ENCODE measurements around the gene TBCB.

TBCB gene

GRCh38 chr19:36106991-36107390, 8.3 kb upstream of the TBCB start:
- peaks cover 3% of the 10 kb centered on the region for H3K36me3 Mint-ChIP-seq (ENCODE audit: insufficient read depth)

GRCh38 chr19:36108684-36109083, 6.6 kb upstream of the TBCB start:
- Mint-ChIP-seq H3K9me3 (no peaks in the 10 kb centered on the region), H3K4me1 (peaks cover 11% of the 10 kb centered on the region), H3K36me3 (ENCODE audit: insufficient read depth) (peaks cover 9% of the 10 kb centered on the region), H3K27ac (ENCODE audit: low read depth) (no peak overlapping the region), H3K27me3 (no peaks in the 10 kb centered on the region), H3K4me3 (no peak overlapping the region)
- ATAC-seq (replicated peaks; ENCODE audit: extremely low read depth, poor library complexity, severe bottlenecking) (no peak), DNase-seq (ENCODE audit: low spot score in 2 of 2) (no peak)

More at GRCh38 chr19:36106991-36107390, 8.3 kb upstream of the TBCB start:
- DNase-seq (ENCODE audit: low spot score in 2 of 2) = no peak
- no peaks in the 10 kb centered on the region for H3K27me3 Mint-ChIP-seq
- H3K4me1 Mint-ChIP-seq = no peaks in the 10 kb centered on the region
- no peak overlapping the region for H3K27ac Mint-ChIP-seq (ENCODE audit: low read depth)
- ATAC-seq (replicated peaks; ENCODE audit: extremely low read depth, poor library complexity, severe bottlenecking) = no peak
- H3K9me3 Mint-ChIP-seq = no peaks in the 10 kb centered on the region
- no peak overlapping the region for H3K4me3 Mint-ChIP-seq

GRCh38 chr19:36110487-36111199, 4.6 kb upstream of the TBCB start, which contains the start of gene OVOL3:
TSS of gene OVOL3 (plus strand) at chr19:36111143. CDS start at chr19:36111203, 60 bp downstream.
- H3K4me1 Mint-ChIP-seq = peaks cover 27% of the 10 kb centered on the region
- no peaks in the 10 kb centered on the region for H3K27me3 Mint-ChIP-seq
- no peak within 1 kb of the TSS for H3K27ac Mint-ChIP-seq (ENCODE audit: low read depth)
- no peak for DNase-seq (ENCODE audit: low spot score in 2 of 2)
- H3K36me3 Mint-ChIP-seq (ENCODE audit: insufficient read depth) = peaks cover 18% of the 10 kb centered on the region
- H3K9me3 Mint-ChIP-seq = no peaks in the 10 kb centered on the region
- peak within 1 kb of the TSS; percentile 3 for H3K4me3 Mint-ChIP-seq
- ATAC-seq (replicated peaks; ENCODE audit: extremely low read depth, poor library complexity, severe bottlenecking) = no peak

GRCh38 chr19:36111200-36111539, 4.1 kb upstream of the TBCB start:
- H3K36me3 Mint-ChIP-seq (ENCODE audit: insufficient read depth) = peaks cover 23% of the 10 kb centered on the region
- no peaks in the 10 kb centered on the region for H3K27me3 Mint-ChIP-seq
- no peak overlapping the region for H3K27ac Mint-ChIP-seq (ENCODE audit: low read depth)
- ATAC-seq (replicated peaks; ENCODE audit: extremely low read depth, poor library complexity, severe bottlenecking) (no peak), DNase-seq (ENCODE audit: low spot score in 2 of 2) (no peak)
- H3K9me3 Mint-ChIP-seq = no peaks in the 10 kb centered on the region
- H3K4me3 Mint-ChIP-seq = no peak overlapping the region
- H3K4me1 Mint-ChIP-seq = peaks cover 31% of the 10 kb centered on the region

- Mint-ChIP-seq H3K4me1 (peaks cover 42% of the 10 kb centered on the region), H3K4me3 (peak overlapping the region; percentile 89), H3K27ac (ENCODE audit: low read depth) (peak overlapping the region; percentile 52), H3K36me3 (ENCODE audit: insufficient read depth) (peaks cover 24% of the 10 kb centered on the region), H3K27me3 (no peaks in the 10 kb centered on the region), H3K9me3 (no peaks in the 10 kb centered on the region)
- DNase-seq (ENCODE audit: low spot score in 2 of 2) = no peak
- no peak for ATAC-seq (replicated peaks; ENCODE audit: extremely low read depth, poor library complexity, severe bottlenecking)
Measured at GRCh38 chr19:36112678-36113077, 2.6 kb upstream of the TBCB start.

GRCh38 chr19:36113425-36113824, 1.8 kb upstream of the TBCB start:
- ATAC-seq (replicated peaks; ENCODE audit: extremely low read depth, poor library complexity, severe bottlenecking) (no peak), DNase-seq (ENCODE audit: low spot score in 2 of 2) (no peak)
- H3K27me3 Mint-ChIP-seq = no peaks in the 10 kb centered on the region
- peak overlapping the region; percentile 89 for H3K4me3 Mint-ChIP-seq
- H3K27ac Mint-ChIP-seq (ENCODE audit: low read depth) = peak overlapping the region; percentile 52
- peaks cover 30% of the 10 kb centered on the region for H3K36me3 Mint-ChIP-seq (ENCODE audit: insufficient read depth)
- H3K9me3 Mint-ChIP-seq = no peaks in the 10 kb centered on the region
- peaks cover 48% of the 10 kb centered on the region for H3K4me1 Mint-ChIP-seq

- DNase-seq (ENCODE audit: low spot score in 2 of 2) = peak; percentile 14 to 18
- Mint-ChIP-seq H3K4me1 (peaks cover 48% of the 10 kb centered on the region), H3K27ac (ENCODE audit: low read depth) (peak overlapping the region; percentile 99)
Measured at GRCh38 chr19:36113894-36114720, 1.2 kb upstream of the TBCB start.

GRCh38 chr19:36114721-36115452, 381 bp upstream of the TBCB start, which contains the start of gene POLR2I:
TSS of gene POLR2I (minus strand) at chr19:36114875. CDS start at chr19:36114856, 19 bp downstream.
- Mint-ChIP-seq H3K27ac (ENCODE audit: low read depth) (peak within 1 kb of the TSS; percentile 99), H3K4me1 (peaks cover 50% of the 10 kb centered on the region), H3K27me3 (no peaks in the 10 kb centered on the region), H3K4me3 (peak within 1 kb of the TSS; percentile 89), H3K9me3 (no peaks in the 10 kb centered on the region), H3K36me3 (ENCODE audit: insufficient read depth) (peaks cover 36% of the 10 kb centered on the region)
- ATAC-seq (replicated peaks; ENCODE audit: extremely low read depth, poor library complexity, severe bottlenecking) (peak; percentile 90), DNase-seq (ENCODE audit: low spot score in 2 of 2) (peak; percentile 97 to 99)

More at GRCh38 chr19:36113894-36114720, 1.2 kb upstream of the TBCB start:
- H3K27me3 Mint-ChIP-seq = no peaks in the 10 kb centered on the region
- H3K36me3 Mint-ChIP-seq (ENCODE audit: insufficient read depth) = peaks cover 33% of the 10 kb centered on the region
- H3K4me3 Mint-ChIP-seq = peak overlapping the region; percentile 89
- no peaks in the 10 kb centered on the region for H3K9me3 Mint-ChIP-seq
- no peak for ATAC-seq (replicated peaks; ENCODE audit: extremely low read depth, poor library complexity, severe bottlenecking)

GRCh38 chr19:36116344-36116637, 1.0 kb downstream of the TBCB start:
- no peak for DNase-seq (ENCODE audit: low spot score in 2 of 2)
- Mint-ChIP-seq H3K27me3 (no peaks in the 10 kb centered on the region), H3K9me3 (no peaks in the 10 kb centered on the region), H3K27ac (ENCODE audit: low read depth) (peak overlapping the region; percentile 99), H3K4me1 (peaks cover 56% of the 10 kb centered on the region), H3K4me3 (peak overlapping the region; percentile 89), H3K36me3 (ENCODE audit: insufficient read depth) (peaks cover 40% of the 10 kb centered on the region)
- no peak for ATAC-seq (replicated peaks; ENCODE audit: extremely low read depth, poor library complexity, severe bottlenecking)

GRCh38 chr19:36120092-36120983, 5.1 kb downstream of the TBCB start:
- Mint-ChIP-seq H3K9me3 (no peaks in the 10 kb centered on the region), H3K4me3 (no peak overlapping the region), H3K4me1 (peaks cover 29% of the 10 kb centered on the region), H3K36me3 (ENCODE audit: insufficient read depth) (peaks cover 52% of the 10 kb centered on the region), H3K27me3 (no peaks in the 10 kb centered on the region), H3K27ac (ENCODE audit: low read depth) (peak overlapping the region; percentile 52)
- DNase-seq (ENCODE audit: low spot score in 2 of 2) = no peak
- no peak for ATAC-seq (replicated peaks; ENCODE audit: extremely low read depth, poor library complexity, severe bottlenecking)

GRCh38 chr19:36120984-36121358, 5.7 kb downstream of the TBCB start:
- no peaks in the 10 kb centered on the region for H3K9me3 Mint-ChIP-seq
- H3K4me1 Mint-ChIP-seq = peaks cover 27% of the 10 kb centered on the region
- DNase-seq (ENCODE audit: low spot score in 2 of 2) (no peak), ATAC-seq (replicated peaks; ENCODE audit: extremely low read depth, poor library complexity, severe bottlenecking) (no peak)
- no peak overlapping the region for H3K27ac Mint-ChIP-seq (ENCODE audit: low read depth)
- H3K36me3 Mint-ChIP-seq (ENCODE audit: insufficient read depth) = peaks cover 52% of the 10 kb centered on the region
- H3K4me3 Mint-ChIP-seq = no peak overlapping the region
- no peaks in the 10 kb centered on the region for H3K27me3 Mint-ChIP-seq
